Activated T-cell treated with anti-CD3 and anti-CD28 coated beads for 24 hours (primary cell): ENCODE data around the gene CCDC73.
"Not testable (repeated sequence)": the region's sequence is repeated elsewhere in the genome, so short reads cannot be mapped to it uniquely, and the experiment has no call there.

Experiments used
- DNase-seq: peaks from one replicate; pipeline ENCODE4 v3.0.0-alpha.2; 2020; ENCODE audit warnings: low read depth

CCDC73 gene

DNA sequence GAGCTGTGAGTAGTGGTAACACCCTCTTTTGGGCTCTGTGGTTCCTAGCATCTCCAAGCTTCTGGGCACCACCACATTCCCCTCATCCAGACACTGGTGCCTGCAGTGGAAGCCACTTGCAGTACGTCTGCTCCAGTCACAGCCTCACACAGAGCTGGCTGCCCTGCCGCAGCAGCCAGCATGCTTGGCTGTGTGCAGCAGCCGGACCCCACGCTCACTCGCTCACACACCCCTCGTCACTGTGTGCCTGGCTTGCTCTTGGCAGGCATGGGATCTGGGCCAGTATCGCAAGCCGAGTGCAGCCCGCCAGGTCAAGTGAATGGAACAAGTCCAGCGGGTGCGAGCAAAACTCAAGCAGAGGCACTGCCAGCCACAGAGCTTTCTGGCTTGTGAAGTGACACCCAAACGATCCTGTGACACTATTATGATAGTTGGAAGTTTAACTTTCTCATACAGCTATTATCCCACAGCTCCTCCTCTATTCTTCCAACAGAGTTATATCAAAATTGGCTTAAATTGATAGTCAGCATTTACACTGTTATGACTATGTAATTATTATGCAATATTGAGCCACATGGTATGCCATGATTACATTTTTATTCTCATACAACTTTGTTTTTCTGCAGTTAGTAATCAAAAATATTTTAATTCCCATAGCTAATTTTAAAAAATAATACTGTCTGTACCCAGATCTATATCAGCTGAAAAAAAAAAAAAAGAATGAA lies 89.0 kb downstream of the CCDC73 start:
- DNase-seq = no peak

DNA sequence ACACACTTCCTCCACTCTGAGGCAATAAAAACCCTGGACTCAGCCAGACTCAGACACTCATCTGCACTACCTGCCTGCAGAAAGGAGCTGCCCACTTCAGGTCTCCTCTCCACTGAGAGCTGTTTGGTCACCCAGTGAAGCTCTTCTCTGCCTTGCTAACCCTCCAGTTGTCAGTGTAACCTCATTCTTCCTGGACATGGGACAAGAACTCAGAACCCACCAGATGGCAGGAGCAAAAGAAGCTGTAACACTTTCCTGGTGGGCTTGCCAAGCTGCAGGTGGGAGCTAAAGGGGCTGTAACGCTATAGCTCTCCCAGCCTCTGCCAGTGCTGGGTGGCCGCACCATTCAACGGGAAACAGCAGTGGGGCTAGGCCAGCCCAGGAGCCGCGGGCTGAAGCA lies 89.7 kb downstream of the CCDC73 start:
- no peak for DNase-seq

DNA sequence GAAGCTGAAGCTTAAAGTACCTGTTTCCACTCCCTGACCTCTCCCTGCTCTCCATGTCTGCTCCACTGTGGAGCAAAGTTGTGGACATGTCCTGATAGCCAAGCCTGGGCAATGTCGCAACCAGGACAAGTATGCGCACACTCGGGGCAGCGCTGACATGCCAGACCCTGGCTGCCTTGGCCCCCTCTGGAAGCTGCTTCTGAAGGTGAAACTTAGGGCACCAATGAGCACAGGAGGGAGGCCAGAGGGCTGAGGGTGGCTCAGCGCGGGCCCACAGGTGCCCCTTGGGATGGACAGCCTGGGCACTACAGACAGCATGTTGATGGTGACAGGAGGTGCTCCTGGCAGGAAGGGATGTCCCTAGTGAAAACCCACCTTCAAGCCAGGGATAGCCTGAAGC lies 90.2 kb downstream of the CCDC73 start:
- no peak for DNase-seq

DNA sequence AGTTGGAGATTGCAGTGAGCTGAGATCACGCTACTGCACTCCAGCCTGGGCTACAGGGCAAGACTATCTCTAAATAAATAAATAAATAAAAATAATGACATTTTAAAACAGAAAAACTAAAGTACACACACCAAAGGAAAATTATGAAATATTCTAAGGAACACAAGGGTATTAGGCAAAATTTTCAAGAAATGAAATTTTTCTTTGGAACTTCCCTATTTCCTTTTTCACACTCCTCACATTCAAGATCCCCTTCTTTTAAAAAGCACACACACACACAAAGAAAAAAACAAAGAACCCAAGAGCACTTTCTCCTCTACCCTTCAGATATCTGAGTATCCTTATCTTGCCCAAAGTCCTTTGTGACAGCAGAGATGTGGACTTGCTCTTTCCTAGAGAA lies 92.8 kb downstream of the CCDC73 start:
- no peak for DNase-seq

DNA sequence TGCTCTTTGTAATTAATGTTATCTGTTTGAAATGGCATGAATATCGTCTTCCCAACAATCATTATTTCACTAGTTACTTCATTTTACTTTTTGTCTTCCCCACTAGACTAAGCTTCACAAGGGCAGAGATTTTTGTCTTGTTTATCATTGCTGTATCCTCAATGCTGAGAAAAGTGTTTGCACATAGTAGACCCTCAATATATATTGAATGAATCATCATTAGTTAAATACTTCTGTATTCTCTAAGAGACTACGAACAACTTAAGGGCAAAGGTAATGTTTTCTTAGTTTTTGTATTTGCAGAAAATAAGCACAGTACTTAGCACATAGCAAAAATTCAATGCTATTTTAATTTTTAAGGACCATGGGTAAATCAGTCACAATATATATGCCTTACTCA lies 95.9 kb downstream of the CCDC73 start:
- DNase-seq = no peak

DNA sequence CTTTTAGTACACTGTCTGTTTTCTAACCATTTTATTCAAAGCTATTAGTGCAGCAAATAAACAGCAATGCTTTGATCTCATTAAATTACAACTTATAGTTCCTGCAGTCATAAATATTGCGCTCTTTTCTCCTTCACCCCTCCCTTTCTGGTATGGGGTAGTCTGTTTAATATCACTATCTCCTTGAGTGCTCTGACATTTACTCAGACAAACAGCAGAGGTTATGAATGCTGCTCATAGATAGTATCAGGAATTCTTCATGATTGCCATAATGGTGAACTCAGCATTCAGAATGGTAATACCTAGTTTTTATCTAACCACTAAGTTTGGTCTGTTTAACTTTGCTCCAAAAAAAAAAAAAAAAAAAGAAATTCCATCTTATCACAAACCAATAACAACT lies 123.4 kb downstream of the CCDC73 start:
- DNase-seq = no peak

DNA sequence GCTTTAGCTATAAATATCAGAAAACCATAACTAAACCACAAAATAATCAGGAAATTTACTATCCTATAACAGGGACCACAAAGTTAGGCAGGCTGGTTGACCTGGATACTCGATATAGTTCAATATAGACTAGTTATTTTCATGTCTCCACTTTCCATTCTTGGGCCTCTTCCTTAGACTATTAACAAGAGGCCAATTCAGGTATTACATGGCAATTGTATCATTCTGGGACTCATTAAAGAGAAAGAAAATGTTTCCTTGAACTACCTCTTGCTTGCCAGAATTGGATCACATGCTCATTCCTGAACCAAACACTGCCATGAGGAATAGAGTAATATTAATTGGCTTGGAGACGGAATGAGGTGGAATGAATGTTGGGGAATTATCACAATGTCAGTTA lies 134.8 kb downstream of the CCDC73 start:
- no peak for DNase-seq

DNA sequence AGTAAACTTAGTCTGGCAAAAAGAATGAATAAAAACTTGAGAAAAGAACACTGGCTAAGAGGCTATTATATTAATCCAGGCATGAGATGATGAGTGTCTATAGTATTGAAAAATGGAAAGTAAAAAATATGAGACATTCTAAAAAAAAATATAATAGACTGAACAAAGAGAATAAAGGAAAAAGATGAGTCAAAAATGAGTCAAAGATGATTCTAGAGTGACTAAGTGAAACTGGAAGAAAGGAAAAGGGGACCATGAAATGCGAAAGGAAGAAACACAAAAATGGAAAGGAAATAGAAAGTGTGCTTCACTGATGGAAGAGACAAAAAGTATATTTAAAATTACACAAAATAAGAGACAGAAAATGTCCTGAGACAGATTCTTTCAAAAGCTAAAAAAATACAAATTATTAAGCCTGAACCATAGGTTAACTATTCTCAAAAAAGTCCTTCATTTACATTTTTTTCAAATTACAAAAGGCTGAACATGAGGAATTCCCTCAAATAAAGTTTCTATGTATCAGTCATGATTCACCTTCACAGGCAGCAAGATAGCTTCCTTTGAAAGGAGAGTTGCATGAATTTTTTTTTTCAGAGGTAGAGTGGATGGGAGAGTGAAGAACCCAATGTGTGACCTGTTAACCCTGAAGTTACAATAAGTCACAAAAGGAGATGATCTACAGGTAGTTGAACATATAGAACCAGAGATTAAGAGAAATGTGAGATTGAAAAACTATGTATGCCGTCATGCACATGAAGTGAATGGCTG lies 135.6 kb downstream of the CCDC73 start:
- no peak for DNase-seq

DNA sequence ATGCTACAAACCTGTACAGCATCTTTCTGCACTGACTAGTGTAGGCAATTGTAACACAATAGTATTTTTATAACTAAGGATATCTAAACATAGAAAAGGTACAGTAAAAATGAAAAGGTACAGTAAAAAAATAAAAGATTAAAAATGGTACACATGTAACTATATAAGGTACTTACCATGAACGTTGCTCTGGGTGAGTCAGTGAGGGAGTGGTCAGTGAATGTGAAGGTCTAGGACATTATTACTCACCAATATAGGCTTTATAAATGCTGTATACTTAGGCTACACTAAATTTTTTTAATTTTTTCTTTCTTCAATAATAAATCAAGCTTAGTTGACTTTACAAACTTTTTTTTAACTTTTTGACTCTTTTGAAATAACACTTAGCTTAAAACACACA lies 150.9 kb downstream of the CCDC73 start:
- DNase-seq = no peak

DNA sequence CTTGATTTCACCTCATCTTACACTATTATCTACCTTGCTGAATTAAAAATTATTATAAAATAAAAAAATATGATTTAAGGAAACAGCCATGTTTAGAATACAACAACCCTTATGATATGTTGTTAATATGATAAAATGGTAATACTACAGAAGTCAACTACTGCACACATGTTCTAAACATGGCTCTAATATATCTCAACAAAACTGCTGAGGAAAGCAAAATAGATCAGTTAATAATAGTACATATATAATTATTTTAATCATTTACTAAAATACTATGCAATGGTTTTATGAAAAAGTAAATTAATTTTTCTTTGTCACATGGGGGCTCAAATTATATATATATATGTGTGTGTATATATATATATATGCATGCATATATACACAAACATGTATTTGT lies 153.1 kb downstream of the CCDC73 start:
- DNase-seq = no peak

DNA sequence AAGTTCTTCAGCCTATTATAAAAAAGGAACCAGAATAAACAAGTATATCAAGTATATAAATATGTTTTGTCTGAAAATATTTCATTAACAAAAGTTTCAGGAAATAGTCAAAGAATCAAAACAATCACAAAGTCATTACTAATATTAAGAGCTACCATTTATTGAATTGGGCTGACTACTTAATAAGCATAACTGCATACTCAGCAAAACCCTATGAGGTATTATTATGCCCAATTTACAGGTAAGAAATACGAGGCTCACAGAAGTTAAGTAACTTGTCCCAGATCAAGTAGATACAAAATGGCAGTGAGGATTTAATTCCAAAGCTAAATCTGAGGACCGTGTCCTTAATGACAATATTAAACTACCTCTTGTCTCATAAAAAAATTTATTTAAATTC lies 158.6 kb downstream of the CCDC73 start:
- no peak for DNase-seq

DNA sequence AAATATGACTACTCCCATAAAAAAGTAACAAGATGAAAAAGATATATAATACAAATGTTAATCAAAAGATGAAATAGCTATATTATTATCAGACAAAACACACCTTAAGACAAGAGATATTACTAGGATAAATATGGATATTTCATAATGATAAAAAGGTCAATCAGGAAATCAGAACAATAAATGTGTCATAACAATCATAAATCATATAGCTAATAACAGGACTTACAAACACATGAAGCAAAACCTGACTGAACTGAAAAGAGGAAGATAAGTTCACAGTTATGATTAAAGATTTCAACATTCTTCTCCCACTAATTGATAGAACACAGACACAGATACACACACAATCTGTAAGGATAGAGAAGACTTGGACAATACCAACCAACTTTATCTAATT lies 163.6 kb downstream of the CCDC73 start:
- no peak for DNase-seq

DNA sequence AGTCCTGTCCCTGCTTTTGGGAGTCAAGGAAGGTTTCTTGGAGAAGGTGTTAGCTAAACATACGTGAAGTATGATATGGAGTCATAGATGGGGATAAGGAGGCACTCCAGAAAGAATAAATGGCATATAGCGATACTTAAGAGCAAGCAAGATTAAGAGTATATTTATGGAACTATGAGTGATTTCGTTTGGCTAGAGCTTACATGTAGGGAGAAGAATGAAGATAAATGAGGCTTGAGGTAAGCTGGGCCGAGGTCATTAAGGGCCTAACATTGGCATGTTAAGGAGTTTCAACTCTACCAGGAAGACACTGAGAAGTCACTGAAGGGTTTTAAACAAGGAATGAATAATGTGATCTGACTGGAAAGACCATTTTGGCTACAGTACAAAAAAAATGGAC lies 177.6 kb downstream of the CCDC73 start:
- no peak for DNase-seq

DNA sequence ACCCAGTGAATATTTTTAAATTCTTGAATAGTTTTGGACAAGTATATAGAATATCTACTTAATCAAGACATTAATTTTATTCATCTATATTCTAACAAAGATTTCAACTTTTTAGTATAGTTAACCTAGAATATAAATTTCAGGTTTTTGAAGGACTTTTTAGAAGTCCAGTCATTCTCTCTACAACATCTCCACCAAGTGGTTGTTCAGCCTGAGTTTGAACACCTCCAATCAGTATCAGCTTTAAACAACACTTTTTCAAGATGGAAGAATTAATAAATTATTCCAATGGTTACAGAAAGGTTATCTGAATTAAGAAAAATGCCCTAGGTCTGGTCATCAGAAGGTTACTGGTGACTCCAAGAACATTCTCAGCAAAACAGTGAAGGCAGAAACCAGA lies 179.0 kb downstream of the CCDC73 start:
- no peak for DNase-seq

DNA sequence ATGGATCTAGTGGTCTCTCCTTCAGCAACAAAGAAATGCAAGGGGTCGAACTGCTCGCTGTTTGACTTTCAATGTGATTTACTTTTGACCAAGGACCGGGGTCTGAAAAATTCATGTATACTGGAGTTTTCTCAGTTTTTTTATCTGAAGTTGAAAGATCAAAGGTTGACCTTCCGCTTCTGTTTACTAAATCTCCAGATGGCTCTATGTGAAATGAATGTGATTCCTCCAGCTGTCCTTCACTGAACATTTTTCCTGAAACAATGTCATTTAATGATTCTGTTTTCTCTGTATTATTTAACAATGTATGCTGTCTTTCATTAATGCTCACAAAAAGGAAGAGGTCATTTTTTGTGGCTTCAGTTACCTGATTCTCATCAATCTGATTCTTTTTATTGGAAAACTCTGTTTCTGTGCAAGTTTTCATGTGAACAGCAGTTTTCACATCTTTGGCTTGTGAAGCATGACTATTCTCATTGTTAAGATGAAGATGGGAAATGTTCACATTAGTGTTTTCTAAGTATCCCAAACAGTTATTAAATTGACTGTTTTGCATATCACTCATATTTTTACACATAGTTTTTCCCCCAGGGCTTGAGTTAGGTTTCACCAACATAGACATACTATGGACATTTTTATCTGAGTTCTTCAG lies 180.8 kb downstream of the CCDC73 start:
- DNase-seq = no peak

DNA sequence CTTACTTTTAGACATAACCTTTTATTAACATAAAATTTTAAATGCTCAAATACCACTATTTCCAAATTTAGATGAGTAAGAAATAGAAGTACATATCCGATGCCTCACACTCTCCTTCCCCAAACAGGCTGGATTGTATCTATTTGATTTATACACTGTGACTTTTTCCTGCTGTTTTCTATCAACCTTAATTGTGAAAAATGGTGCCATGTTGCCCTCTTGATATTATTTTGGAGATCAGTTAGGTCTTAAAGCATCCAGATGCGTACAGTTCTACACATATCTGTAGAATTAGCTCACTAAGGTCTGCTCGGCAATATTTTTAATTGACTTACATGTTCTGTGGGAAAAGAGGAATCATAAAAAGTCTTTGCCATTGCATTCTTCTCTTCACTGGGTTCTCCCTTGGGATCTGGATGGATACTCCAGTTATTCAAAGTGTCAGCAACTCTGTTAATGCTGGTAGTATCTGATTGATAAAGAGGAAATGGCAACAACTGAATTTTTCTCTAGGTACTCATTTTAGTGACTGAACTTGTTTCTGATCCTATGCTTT lies 183.6 kb downstream of the CCDC73 start:
- DNase-seq = no peak

DNA sequence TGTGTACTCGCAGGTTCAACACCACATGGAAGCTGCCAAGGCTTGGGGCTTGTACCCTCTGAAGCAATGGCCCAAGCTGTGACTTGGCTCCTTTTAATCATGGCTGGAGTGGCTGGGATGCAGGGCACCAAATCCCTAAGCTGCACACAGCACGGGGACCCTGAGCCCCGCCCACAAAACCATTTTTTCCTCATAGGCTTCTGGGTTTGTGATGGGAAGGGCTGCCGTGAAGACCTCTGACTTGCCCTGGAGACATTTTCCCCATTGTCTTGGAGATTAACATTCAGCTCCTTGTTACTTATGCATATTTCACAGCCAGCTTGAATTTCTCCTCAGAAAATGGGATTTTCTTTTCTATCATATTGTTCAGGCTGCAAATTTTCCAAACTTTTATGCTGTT lies 185.6 kb downstream of the CCDC73 start:
- not testable (repeated sequence) for DNase-seq

DNA sequence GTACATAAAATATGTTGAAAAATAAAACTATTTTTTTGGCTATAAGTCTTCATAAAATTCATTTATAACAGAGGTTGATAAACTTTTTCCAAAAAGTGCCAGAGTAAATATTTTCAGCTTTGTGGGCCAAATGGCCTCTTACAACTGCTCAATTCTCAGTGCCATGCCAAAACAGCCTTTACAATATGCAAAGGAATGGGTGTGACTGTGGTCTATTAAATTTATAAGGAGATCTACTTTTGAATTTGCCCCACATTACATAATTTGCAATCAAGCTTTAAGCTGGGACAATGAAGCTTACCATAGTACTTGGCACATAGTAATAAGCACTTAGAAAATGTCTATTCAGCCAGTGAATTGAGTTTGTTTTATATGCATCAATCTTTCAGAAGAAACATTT lies 188.2 kb downstream of the CCDC73 start:
- DNase-seq = no peak

DNA sequence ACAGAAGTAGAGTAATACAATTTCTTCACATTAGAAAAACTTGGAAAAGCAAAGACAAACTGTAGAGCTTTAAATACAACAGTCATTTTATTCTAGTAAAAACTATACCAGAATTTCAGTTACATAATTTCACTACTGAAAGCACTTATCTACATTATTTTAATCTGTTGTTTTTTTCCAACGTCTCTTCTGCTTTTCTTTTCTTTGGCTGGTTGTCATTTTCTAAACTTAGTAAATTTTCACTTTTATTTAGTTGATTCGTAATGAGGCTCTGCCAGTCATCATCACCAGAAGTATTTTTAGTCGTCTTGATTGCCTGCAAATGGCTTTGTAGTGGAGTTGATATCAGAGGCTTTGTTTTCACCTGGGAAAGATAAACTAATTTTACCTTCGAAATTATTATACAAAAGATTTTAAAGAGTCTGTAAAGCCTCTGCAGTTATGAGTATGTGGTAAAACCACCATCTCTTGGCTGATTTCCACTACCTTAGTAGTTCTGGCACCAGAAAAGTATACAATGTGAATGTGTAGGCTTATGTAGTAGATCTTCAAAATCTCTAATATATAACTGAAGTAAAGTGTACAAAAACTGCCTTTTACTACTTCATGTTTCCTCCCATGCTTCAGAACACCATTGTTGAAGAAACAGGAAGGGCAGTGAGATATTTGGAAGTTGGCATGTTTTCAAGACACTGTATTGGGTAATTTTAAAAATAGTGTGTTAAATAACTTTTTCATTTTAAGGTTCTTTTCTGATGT lies 191.6 kb downstream of the CCDC73 start:
- DNase-seq = no peak

DNA sequence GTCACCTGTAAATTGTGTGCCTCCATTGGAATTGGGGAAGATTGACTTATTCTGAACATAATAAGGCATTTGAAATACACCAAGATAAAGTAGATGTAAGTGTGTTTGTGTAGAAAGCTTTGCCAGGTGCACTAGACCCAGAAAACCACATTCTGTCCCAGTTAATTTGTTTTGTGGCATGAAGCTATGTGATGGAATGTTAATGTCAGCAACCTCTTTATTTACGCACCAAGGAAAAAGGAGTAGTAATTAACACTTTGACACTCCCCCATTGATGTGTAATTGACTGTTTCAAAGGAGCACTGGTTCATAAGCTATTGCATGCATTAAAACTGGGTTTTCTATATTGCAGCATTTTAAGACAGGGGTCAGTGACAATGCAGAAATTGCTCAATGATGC lies 196.5 kb downstream of the CCDC73 start:
- no peak for DNase-seq

DNA sequence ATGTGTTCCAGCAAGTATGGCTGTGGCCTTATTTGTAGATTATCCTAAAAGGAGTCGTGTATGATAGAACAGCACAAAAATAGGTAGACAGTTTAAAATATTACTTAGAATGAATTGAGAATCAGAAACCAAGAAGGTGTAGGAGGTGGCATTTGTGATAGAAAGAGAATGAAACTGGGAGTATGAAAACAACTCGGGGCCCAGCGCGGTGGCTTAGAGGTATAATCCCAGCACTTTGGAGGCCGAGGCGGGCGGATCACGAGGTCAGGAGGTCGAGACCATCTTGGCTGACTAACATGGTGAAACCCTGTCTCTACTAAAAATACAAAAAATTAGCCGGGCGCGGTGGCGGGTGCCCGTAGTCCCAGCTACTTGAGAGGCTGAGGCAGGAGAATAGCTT lies 198.3 kb downstream of the CCDC73 start:
- peak; percentile 24 for DNase-seq

DNA sequence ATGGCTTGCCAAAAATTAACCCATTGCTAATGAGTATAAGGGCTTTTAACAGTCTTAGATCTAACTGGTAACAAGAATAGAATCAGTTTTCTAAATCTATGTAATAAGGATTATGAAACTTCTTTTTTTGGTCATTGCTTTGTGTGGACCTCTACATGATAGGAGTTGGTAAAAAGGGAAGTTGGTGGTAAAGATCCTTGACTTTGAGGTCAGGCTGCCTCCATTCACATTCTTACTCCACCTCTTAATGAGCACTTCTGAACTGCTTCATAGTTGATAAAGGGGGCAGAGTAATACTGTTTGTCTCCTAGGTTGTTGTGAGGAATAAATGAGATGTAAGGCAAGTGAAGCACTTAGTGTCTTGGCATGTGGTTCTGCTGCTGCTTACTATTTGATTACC lies 200.2 kb downstream of the CCDC73 start:
- DNase-seq = no peak
